KOPT-K1 (cell line): ENCODE data around the gene SPATA33.
"Not testable (repeated sequence)": the region's sequence is repeated elsewhere in the genome, so short reads cannot be mapped to it uniquely, and the experiment has no call there.

Source experiments
- H3K27ac ChIP-seq: fragments of 200-600 bp; sonication (generic); 2 replicates; pipeline ENCODE4 v1.5.1; 2016; ENCODE audit warnings: antibody characterized with exemption, mild to moderate bottlenecking, low read depth, low read length; ENCODE audit not compliant: poor library complexity, severe bottlenecking
- H3K36me3 ChIP-seq: fragments of 200-600 bp; sonication (generic); 2 replicates; pipeline ENCODE4 v1.5.1; 2017; ENCODE audit warnings: antibody characterized with exemption, mild to moderate bottlenecking, low read length, moderate library complexity; ENCODE audit not compliant: insufficient read depth
- H3K9me3 ChIP-seq: fragments of 200-600 bp; sonication (generic); 2 replicates; pipeline ENCODE4 v1.5.1; 2017; ENCODE audit warnings: antibody characterized with exemption, low read length, mild to moderate bottlenecking; ENCODE audit not compliant: insufficient read depth, poor library complexity, severe bottlenecking

Gene SPATA33

GRCh38 chr16:89669755-89670154 lies 12.1 kb downstream of the SPATA33 start:
- H3K9me3 ChIP-seq: peaks cover 10% of the 10 kb centered on the region
- H3K27ac ChIP-seq: no peak overlapping the region

GRCh38 chr16:89670496-89671431 lies 13.1 kb downstream of the SPATA33 start:
- Histone ChIP-seq H3K9me3 (peaks cover 10% of the 10 kb centered on the region), H3K27ac (no peak overlapping the region)

More at GRCh38 chr16:89669755-89670154, 12.1 kb downstream of the SPATA33 start:
- peaks cover 8% of the 10 kb centered on the region; the same call in 1 of the 2 replicates for H3K36me3 ChIP-seq

GRCh38 chr16:89671565-89671964 lies 13.9 kb downstream of the SPATA33 start:
- not testable (repeated sequence) for H3K9me3 ChIP-seq, H3K36me3 ChIP-seq, H3K27ac ChIP-seq

More at GRCh38 chr16:89670496-89671431, 13.1 kb downstream of the SPATA33 start:
- H3K36me3 ChIP-seq: peaks cover 4% of the 10 kb centered on the region; the same call in 1 of the 2 replicates

GRCh38 chr16:89672177-89672941 lies 14.7 kb downstream of the SPATA33 start:
- Histone ChIP-seq H3K27ac (no peak overlapping the region), H3K36me3 (peaks cover 4% of the 10 kb centered on the region; the same call in 1 of the 2 replicates), H3K9me3 (peaks cover 8% of the 10 kb centered on the region)

- Histone ChIP-seq H3K36me3 (no peaks in the 10 kb centered on the region; the same call in 1 of the 2 replicates), H3K27ac (no peak overlapping the region), H3K9me3 (peaks cover 30% of the 10 kb centered on the region)
Measured at GRCh38 chr16:89678258-89678657, 20.6 kb downstream of the SPATA33 start.

- H3K27ac ChIP-seq: no peak overlapping the region
- H3K9me3 ChIP-seq: peaks cover 16% of the 10 kb centered on the region
- H3K36me3 ChIP-seq: peaks cover 28% of the 10 kb centered on the region
Measured at GRCh38 chr16:89685916-89686315, 28.3 kb downstream of the SPATA33 start.

- Histone ChIP-seq H3K27ac (peak within 1 kb of the TSS; percentile 98), H3K9me3 (peaks cover 12% of the 10 kb centered on the region), H3K36me3 (peaks cover 34% of the 10 kb centered on the region)
Measured at GRCh38 chr16:89686520-89687091, 29.0 kb downstream of the SPATA33 start, which contains the start of gene CDK10. CDK10 (plus strand) TSS chr16:89686689; CDS start chr16:89686711, 22 bp downstream.

- Histone ChIP-seq H3K27ac (peak overlapping the region; percentile 98), H3K36me3 (peaks cover 41% of the 10 kb centered on the region), H3K9me3 (peaks cover 12% of the 10 kb centered on the region)
Measured at GRCh38 chr16:89687092-89687940, 29.7 kb downstream of the SPATA33 start.

GRCh38 chr16:89688395-89688794 lies 30.8 kb downstream of the SPATA33 start:
- Histone ChIP-seq H3K36me3 (peaks cover 50% of the 10 kb centered on the region), H3K9me3 (peaks cover 12% of the 10 kb centered on the region), H3K27ac (no peak overlapping the region)

GRCh38 chr16:89689142-89689541 lies 31.5 kb downstream of the SPATA33 start:
- Histone ChIP-seq H3K36me3 (peaks cover 58% of the 10 kb centered on the region), H3K9me3 (peaks cover 12% of the 10 kb centered on the region), H3K27ac (no peak overlapping the region)

- H3K36me3 ChIP-seq: peaks cover 63% of the 10 kb centered on the region
- peaks cover 11% of the 10 kb centered on the region for H3K9me3 ChIP-seq
- not testable (repeated sequence) for H3K27ac ChIP-seq
Measured at GRCh38 chr16:89689621-89690020, 32.0 kb downstream of the SPATA33 start.

- no peak overlapping the region for H3K27ac ChIP-seq
- H3K36me3 ChIP-seq: peaks cover 71% of the 10 kb centered on the region
- peaks cover 3% of the 10 kb centered on the region for H3K9me3 ChIP-seq
Measured at GRCh38 chr16:89690392-89690901, 32.8 kb downstream of the SPATA33 start.

- H3K27ac ChIP-seq: no peak overlapping the region
- H3K36me3 ChIP-seq: peaks cover 81% of the 10 kb centered on the region
- no peaks in the 10 kb centered on the region for H3K9me3 ChIP-seq
Measured at GRCh38 chr16:89691231-89691985, 33.8 kb downstream of the SPATA33 start.
